OCI-LY3 (cell line): ENCODE data around the gene SERPIND1.
"Not testable (repeated sequence)": the region's sequence is repeated elsewhere in the genome, so short reads cannot be mapped to it uniquely, and the experiment has no call there.

ENCODE experiments used
- EZH2phosphoT487 ChIP-seq: fragments of 200-600 bp; shearing (Covaris generic); IDR thresholded peaks from 2 replicates; pipeline ENCODE4 v1.6.1; 2018; ENCODE audit warnings: antibody characterized with exemption, mixed run types, low read depth
- TF ChIP-seq, protein P1 (sequence below): fragments of 200-600, 300-600 bp; sonication (generic); IDR thresholded peaks from 2 replicates; pipeline ENCODE4 v1.5.1; 2014; ENCODE audit warnings: antibody characterized with exemption, low read length, low read depth

GRCh38 chr22:20735356-20736162 is 38.4 kb upstream of the SERPIND1 start:
- TF ChIP-seq, protein P1, sequence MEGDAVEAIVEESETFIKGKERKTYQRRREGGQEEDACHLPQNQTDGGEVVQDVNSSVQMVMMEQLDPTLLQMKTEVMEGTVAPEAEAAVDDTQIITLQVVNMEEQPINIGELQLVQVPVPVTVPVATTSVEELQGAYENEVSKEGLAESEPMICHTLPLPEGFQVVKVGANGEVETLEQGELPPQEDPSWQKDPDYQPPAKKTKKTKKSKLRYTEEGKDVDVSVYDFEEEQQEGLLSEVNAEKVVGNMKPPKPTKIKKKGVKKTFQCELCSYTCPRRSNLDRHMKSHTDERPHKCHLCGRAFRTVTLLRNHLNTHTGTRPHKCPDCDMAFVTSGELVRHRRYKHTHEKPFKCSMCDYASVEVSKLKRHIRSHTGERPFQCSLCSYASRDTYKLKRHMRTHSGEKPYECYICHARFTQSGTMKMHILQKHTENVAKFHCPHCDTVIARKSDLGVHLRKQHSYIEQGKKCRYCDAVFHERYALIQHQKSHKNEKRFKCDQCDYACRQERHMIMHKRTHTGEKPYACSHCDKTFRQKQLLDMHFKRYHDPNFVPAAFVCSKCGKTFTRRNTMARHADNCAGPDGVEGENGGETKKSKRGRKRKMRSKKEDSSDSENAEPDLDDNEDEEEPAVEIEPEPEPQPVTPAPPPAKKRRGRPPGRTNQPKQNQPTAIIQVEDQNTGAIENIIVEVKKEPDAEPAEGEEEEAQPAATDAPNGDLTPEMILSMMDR: not testable (repeated sequence)
- TF ChIP-seq EZH2phosphoT487: not testable (repeated sequence)
